Measurements from ENCODE around the gene AZIN2.
A peak's percentile ranks its signal among the peaks of the same experiment; 100 is the strongest.
"Not testable (repeated sequence)": the region's sequence is repeated elsewhere in the genome, so short reads cannot be mapped to it uniquely, and the experiment has no call there.

AZIN2 gene

GRCh38 chr1:33127001-33127823, 46.3 kb downstream of the AZIN2 start:
- DNase-seq (ENCODE audit: low read depth, low spot score), result peak; percentile 99

- DNase-seq (ENCODE audit: low read depth, low spot score), result no peak
Measured at GRCh38 chr1:33128781-33129180, 47.8 kb downstream of the AZIN2 start.

GRCh38 chr1:33130297-33130696, 49.3 kb downstream of the AZIN2 start:
- no peak for DNase-seq (ENCODE audit: low read depth, low spot score)

- no peak for DNase-seq (ENCODE audit: low read depth, low spot score)
Measured at GRCh38 chr1:33131191-33131590, 50.2 kb downstream of the AZIN2 start.

- no peak for DNase-seq (ENCODE audit: low read depth, low spot score)
Measured at GRCh38 chr1:33132549-33132948, 51.6 kb downstream of the AZIN2 start.

GRCh38 chr1:33133478-33134105, 52.6 kb downstream of the AZIN2 start:
- DNase-seq (ENCODE audit: low read depth, low spot score), result no peak

- not testable (repeated sequence) for DNase-seq (ENCODE audit: low read depth, low spot score)
Measured at GRCh38 chr1:33136041-33136440, 55.1 kb downstream of the AZIN2 start.

GRCh38 chr1:33137800-33138199, 56.8 kb downstream of the AZIN2 start:
- no peak for DNase-seq (ENCODE audit: low read depth, low spot score)

GRCh38 chr1:33140153-33141149, 59.5 kb downstream of the AZIN2 start:
- no peak for DNase-seq (ENCODE audit: low read depth, low spot score)

- DNase-seq (ENCODE audit: low read depth, low spot score), result no peak
Measured at GRCh38 chr1:33141216-33141615, 60.3 kb downstream of the AZIN2 start.

GRCh38 chr1:33141781-33142180, 60.8 kb downstream of the AZIN2 start:
- DNase-seq (ENCODE audit: low read depth, low spot score), result no peak

- no peak for DNase-seq (ENCODE audit: low read depth, low spot score)
Measured at GRCh38 chr1:33142483-33143064, 61.6 kb downstream of the AZIN2 start.

- no peak for DNase-seq (ENCODE audit: low read depth, low spot score)
Measured at GRCh38 chr1:33143176-33143575, 62.2 kb downstream of the AZIN2 start.

GRCh38 chr1:33143698-33144097, 62.7 kb downstream of the AZIN2 start:
- DNase-seq (ENCODE audit: low read depth, low spot score), result no peak

GRCh38 chr1:33146003-33146402, 65.0 kb downstream of the AZIN2 start:
- no peak for DNase-seq (ENCODE audit: low read depth, low spot score)

GRCh38 chr1:33147275-33147996, 66.5 kb downstream of the AZIN2 start:
- DNase-seq (ENCODE audit: low read depth, low spot score), result no peak

GRCh38 chr1:33147997-33148314, 67.0 kb downstream of the AZIN2 start:
- DNase-seq (ENCODE audit: low read depth, low spot score), result no peak

GRCh38 chr1:33148615-33149014, 67.7 kb downstream of the AZIN2 start:
- no peak for DNase-seq (ENCODE audit: low read depth, low spot score)

GRCh38 chr1:33149453-33150190, 68.7 kb downstream of the AZIN2 start:
- no peak for DNase-seq (ENCODE audit: low read depth, low spot score)

- DNase-seq (ENCODE audit: low read depth, low spot score), result no peak
Measured at GRCh38 chr1:33150522-33150921, 69.6 kb downstream of the AZIN2 start.
